HCT116 (cell line): ENCODE measurements around the gene PPP1R12C. TPM values are rescaled to one million over a fixed set of nuclear protein-coding genes. Genes with fewer than 3 reads are reported as not detected.

ENCODE experiments used
- ATAC-seq: fragments of 200-7000 bp; cut with Tn5 transposase; 2 replicates; pipeline ENCODE4 v1.9.1; 2020; ENCODE audit warnings: mild to moderate bottlenecking, moderate library complexity
- BruUV-seq: library from RNA; stranded (reverse); fragments of 400-500 nt; replicated peaks from 2 replicates; lab custom pipeline; 2021; lab: Mats Ljungman, UMichigan
- CTCF ChIA-PET: fragments of 300-600 bp; sonication (Branson Sonifier 250); formaldehyde crosslinking; loops from one replicate; lab custom pipeline; 2021; ENCODE audit warnings: antibody characterized with exemption; lab: Charles Lee
- POLR2A ChIA-PET: fragments of 300-600, 350-600 bp; sonication (Branson Sonifier 250); formaldehyde crosslinking; loops from one replicate; lab custom pipeline; 2021; ENCODE audit warnings: antibody characterized with exemption; lab: Charles Lee
- RAD21 ChIA-PET, 2 experiments: fragments of 300-600 bp; sonication (Branson Sonifier 250); formaldehyde crosslinking; loops; one replicate each; lab custom pipeline; 2023; ENCODE audit warnings: low total read pairs in 2 of 2; ENCODE audit not compliant: uncharacterized antibody in 2 of 2, unreplicated experiment in 2 of 2, low non-redundant PET in 1 of 2; lab: Charles Lee
- DNase-seq: peaks from one replicate; pipeline ENCODE4 v3.0.0-alpha.2; 2010; ENCODE audit warnings: low read depth, low spot score
- H2AFZ ChIP-seq: fragments of 200-600 bp; shearing (Covaris generic), sonication (generic); 2 replicates; pipeline ENCODE4 v1.6.1; 2017; ENCODE audit warnings: low read depth, mixed run types, mixed read lengths, antibody characterized with exemption, low read length; ENCODE audit not compliant: poor library complexity, severe bottlenecking
- H3K27ac ChIP-seq: 2 replicates; pipeline ENCODE4 v1.5.1; 2012; ENCODE audit warnings: low read depth, low read length
- H3K27me3 ChIP-seq: fragments of 200-600 bp; sonication (generic); 2 replicates; pipeline ENCODE4 v1.6.1; 2016; ENCODE audit warnings: mixed run types, low read length, mixed read lengths; ENCODE audit not compliant: insufficient read depth
- H3K36me3 ChIP-seq, 2 experiments: fragments of 200-500 bp in 1 of 2; fragments of 200-600 bp in 1 of 2; sonication (Bioruptor generic) in 1 of 2; sonication (generic) in 1 of 2; 2 replicates each; pipeline versions ENCODE4 v1.5.1 to v1.6.1; 2014 to 2016; ENCODE audit warnings: low read length in 2 of 2, inconsistent platforms in 1 of 2, mixed read lengths in 1 of 2, mixed run types in 1 of 2; ENCODE audit not compliant: insufficient read depth in 2 of 2, control insufficient read depth in 1 of 2
- H3K4me1 ChIP-seq, 2 experiments: fragments of 200-600 bp in 1 of 2; sonication (generic) in 1 of 2; 2 replicates each; pipeline versions ENCODE4 v1.5.1 to v1.6.1; 2012 to 2017; ENCODE audit warnings: low read length in 2 of 2, inconsistent platforms in 1 of 2, mild to moderate bottlenecking in 1 of 2, mixed read lengths in 1 of 2, mixed run types in 1 of 2, moderate library complexity in 1 of 2; ENCODE audit not compliant: insufficient read depth in 2 of 2, control insufficient read depth in 1 of 2
- H3K4me2 ChIP-seq: fragments of 200-600 bp; sonication (generic); 2 replicates; pipeline ENCODE4 v1.6.1; 2017; ENCODE audit warnings: mixed run types, low read length, mixed read lengths
- H3K4me3 ChIP-seq, 2 experiments: fragments of 200-600 bp in 1 of 2; sonication (generic) in 1 of 2; replicated peaks in 1 of 2; 2 replicates each; pipeline ENCODE4 v1.5.1; 2011 to 2016; ENCODE audit warnings: low read length in 2 of 2, control low read depth in 1 of 2, low read depth in 1 of 2, mild to moderate bottlenecking in 1 of 2, mixed read lengths in 1 of 2, mixed run types in 1 of 2
- H3K79me2 ChIP-seq: fragments of 200-600 bp; sonication (generic); 2 replicates; pipeline ENCODE4 v1.6.1; 2017; ENCODE audit warnings: mild to moderate bottlenecking, mixed run types, low read length, moderate library complexity, mixed read lengths; ENCODE audit not compliant: insufficient read depth
- H3K9ac ChIP-seq: fragments of 200-600 bp; sonication (generic); 2 replicates; pipeline ENCODE4 v1.6.1; 2016; ENCODE audit warnings: low read length, mixed read lengths
- H3K9me2 ChIP-seq: fragments of 200-600 bp; sonication (generic), shearing (Covaris generic); 2 replicates; pipeline ENCODE4 v1.6.1; 2017; ENCODE audit warnings: mixed run types, mild to moderate bottlenecking, moderate library complexity; ENCODE audit not compliant: insufficient read depth
- H3K9me3 ChIP-seq, 2 experiments: fragments of 200-500 bp in 1 of 2; fragments of 200-600 bp in 1 of 2; sonication (Bioruptor generic) in 1 of 2; sonication (generic) in 1 of 2; 2 replicates each; pipeline ENCODE4 v1.6.1; 2014 to 2017; ENCODE audit warnings: low read length in 2 of 2, mixed read lengths in 2 of 2, inconsistent platforms in 1 of 2, low read depth in 1 of 2, mild to moderate bottlenecking in 1 of 2, mixed run types in 1 of 2, moderate library complexity in 1 of 2; ENCODE audit not compliant: control insufficient read depth in 1 of 2, insufficient read depth in 1 of 2
- H4K20me1 ChIP-seq: fragments of 200-600 bp; sonication (generic), shearing (Covaris generic); 2 replicates; pipeline ENCODE4 v1.6.1; 2017; ENCODE audit warnings: mixed run types, mild to moderate bottlenecking, moderate library complexity; ENCODE audit not compliant: insufficient read depth
- EZH2phosphoT487 ChIP-seq: fragments of 200-600 bp; IDR thresholded peaks from 2 replicates; pipeline ENCODE4 v1.6.1; 2018; ENCODE audit warnings: antibody characterized with exemption, borderline replicate concordance
- FOSL1 ChIP-seq: IDR thresholded peaks from 2 replicates; pipeline ENCODE4 v1.6.1; 2012; ENCODE audit warnings: low read depth
- POLR2A ChIP-seq: IDR thresholded peaks from 2 replicates; pipeline ENCODE4 v1.7.0; 2011; ENCODE audit warnings: borderline replicate concordance; ENCODE audit not compliant: insufficient read depth, insufficient read length; ENCODE audit errors: extremely low read depth
- SIN3A ChIP-seq: IDR thresholded peaks from 2 replicates; pipeline ENCODE4 v1.6.1; 2012; ENCODE audit warnings: low read depth
- intact Hi-C: fragments of 100-400 bp; cut with micrococcal nuclease; formaldehyde crosslinking; loops from 2 replicates; pipeline ENCODE4 v1.10.0; 2022
- total RNA-seq: library from RNA; stranded (reverse); gene quantifications from one replicate; pipeline ENCODE4 v1.2.1, GENCODE V29; 2021; ENCODE audit not compliant: unreplicated experiment
- TF ChIP-seq, protein P1 (sequence below): IDR thresholded peaks from 2 replicates; pipeline ENCODE4 v1.6.1; 2012
- TF ChIP-seq, protein P2 (sequence below), 3 experiments: fragments of 200-600 bp in 1 of 3; sonication (generic) in 1 of 3; IDR thresholded peaks in 2 of 3; conservative IDR thresholded peaks in 1 of 3; 2 replicates each; pipeline ENCODE4 v1.5.1; 2012 to 2017; ENCODE audit warnings: low read depth in 2 of 3, low read length in 2 of 3, antibody characterized with exemption in 1 of 3, borderline replicate concordance in 1 of 3, control low read depth in 1 of 3, mild to moderate bottlenecking in 1 of 3, mixed read lengths in 1 of 3, mixed run types in 1 of 3, moderate library complexity in 1 of 3; ENCODE audit not compliant: insufficient read depth in 1 of 3
- TF ChIP-seq, protein P3 (sequence below): IDR thresholded peaks from 2 replicates; pipeline ENCODE4 v1.6.1; 2012

The PPP1R12C gene
- total RNA-seq, 1 experiment from 2014 or later: 83.2 TPM

DNA sequence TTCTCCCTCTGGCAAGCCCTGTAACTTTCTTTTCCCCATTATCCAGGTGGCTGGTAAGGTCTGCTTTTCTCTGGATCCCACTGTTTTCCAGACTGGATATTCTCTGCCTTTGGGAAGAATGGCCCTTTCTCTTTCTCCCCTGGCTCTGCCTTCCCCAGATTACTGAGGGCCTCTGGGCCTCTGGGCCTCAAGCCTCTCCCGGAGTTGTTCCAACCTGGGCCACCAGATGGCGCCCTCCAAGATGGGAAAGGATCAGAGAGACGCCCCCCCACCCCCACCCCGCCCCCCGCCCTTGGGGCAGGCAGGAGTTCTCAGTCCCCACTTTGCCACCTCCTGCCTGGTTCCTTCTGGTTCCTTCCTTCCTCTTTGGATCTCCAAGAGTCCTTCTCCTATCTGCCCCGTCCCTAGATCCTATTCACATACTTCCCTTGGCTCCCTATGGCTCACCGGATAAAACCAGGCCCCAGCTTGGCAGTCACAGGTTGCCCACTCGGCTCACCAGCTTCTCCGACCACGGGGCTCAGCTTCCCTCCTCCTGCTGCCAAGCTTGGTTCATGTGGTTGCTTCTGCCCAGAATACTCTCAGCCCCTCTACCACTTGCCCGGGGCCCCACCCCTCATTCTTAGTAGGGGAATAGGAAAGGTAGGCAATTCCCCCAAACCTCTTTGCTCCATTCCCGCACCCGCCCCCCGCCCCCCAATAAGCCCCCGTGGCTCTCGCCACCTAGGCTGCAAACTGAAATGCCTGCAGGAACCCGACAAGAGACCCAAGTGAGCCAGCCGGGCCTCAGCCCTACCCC lies 28.7 kb downstream of the PPP1R12C start:
- TF ChIP-seq, protein P1, sequence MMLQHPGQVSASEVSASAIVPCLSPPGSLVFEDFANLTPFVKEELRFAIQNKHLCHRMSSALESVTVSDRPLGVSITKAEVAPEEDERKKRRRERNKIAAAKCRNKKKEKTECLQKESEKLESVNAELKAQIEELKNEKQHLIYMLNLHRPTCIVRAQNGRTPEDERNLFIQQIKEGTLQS: no peak
- no peak for TF ChIP-seq EZH2phosphoT487
- no peak for TF ChIP-seq POLR2A
- TF ChIP-seq, protein P2, sequence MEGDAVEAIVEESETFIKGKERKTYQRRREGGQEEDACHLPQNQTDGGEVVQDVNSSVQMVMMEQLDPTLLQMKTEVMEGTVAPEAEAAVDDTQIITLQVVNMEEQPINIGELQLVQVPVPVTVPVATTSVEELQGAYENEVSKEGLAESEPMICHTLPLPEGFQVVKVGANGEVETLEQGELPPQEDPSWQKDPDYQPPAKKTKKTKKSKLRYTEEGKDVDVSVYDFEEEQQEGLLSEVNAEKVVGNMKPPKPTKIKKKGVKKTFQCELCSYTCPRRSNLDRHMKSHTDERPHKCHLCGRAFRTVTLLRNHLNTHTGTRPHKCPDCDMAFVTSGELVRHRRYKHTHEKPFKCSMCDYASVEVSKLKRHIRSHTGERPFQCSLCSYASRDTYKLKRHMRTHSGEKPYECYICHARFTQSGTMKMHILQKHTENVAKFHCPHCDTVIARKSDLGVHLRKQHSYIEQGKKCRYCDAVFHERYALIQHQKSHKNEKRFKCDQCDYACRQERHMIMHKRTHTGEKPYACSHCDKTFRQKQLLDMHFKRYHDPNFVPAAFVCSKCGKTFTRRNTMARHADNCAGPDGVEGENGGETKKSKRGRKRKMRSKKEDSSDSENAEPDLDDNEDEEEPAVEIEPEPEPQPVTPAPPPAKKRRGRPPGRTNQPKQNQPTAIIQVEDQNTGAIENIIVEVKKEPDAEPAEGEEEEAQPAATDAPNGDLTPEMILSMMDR (IDR thresholded peaks at IDR 0.05 in 2 of 3, conservative IDR thresholded peaks at IDR 0.05 in 1 of 3; ENCODE audit: borderline replicate concordance in 1 of 3, insufficient read depth in 1 of 3, low read depth in 2 of 3, low read length in 2 of 3): peak in 2 of 3 experiments; percentile 54 to 70; a peak in 4 of 6 replicates
- TF ChIP-seq, protein P3, sequence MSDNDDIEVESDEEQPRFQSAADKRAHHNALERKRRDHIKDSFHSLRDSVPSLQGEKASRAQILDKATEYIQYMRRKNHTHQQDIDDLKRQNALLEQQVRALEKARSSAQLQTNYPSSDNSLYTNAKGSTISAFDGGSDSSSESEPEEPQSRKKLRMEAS: no peak
- TF ChIP-seq SIN3A: no peak
- TF ChIP-seq FOSL1: no peak
- no TSS peak for BruUV-seq
- ChIA-PET POLR2A (interaction anchor here (1.2 kb wide), 1 partner anchor 29 kb away, joined by 3 read pairs; the partner anchor contains the start of gene PPP1R12C), CTCF (interaction anchor here (0.6 to 2.1 kb wide), 10 partner anchors 9 to 544 kb away, joined by 3 to 14 read pairs (median 4); partner anchors contain the start of gene SHISA7), RAD21 (no interaction called here)
- no peak overlapping the region for H3K4me3 ChIP-seq
- no peaks in the 10 kb centered on the region for H3K27me3 ChIP-seq
- ATAC-seq: peak; percentile 74
- H3K79me2 ChIP-seq: no peaks in the 10 kb centered on the region
- intact Hi-C loops: loop anchor here (1.0 kb wide), 1 partner anchor 330 kb away; no protein-coding TSS in a partner anchor
- H3K9me2 ChIP-seq: no peaks in the 10 kb centered on the region
- no peak overlapping the region for H3K4me2 ChIP-seq
- peaks cover 0 to 3% of the 10 kb centered on the region in 2 experiments; a peak in 1 of 4 replicates for H3K4me1 ChIP-seq
- H3K9me3 ChIP-seq: no peaks in the 10 kb centered on the region
- no peak overlapping the region for H2AFZ ChIP-seq
- H3K27ac ChIP-seq: peak overlapping the region; percentile 28; the same call in 1 of the 2 replicates
- H3K36me3 ChIP-seq: peaks cover 0 to 11% of the 10 kb centered on the region in 2 experiments; a peak in 2 of 4 replicates
- no peak for DNase-seq
- no peak overlapping the region for H3K9ac ChIP-seq
- H4K20me1 ChIP-seq: no peaks in the 10 kb centered on the region
